ENCODE results near the gene SCAPER. TPM values are rescaled to one million over a fixed set of nuclear protein-coding genes. Genes with fewer than 3 reads are reported as not detected.

Gene SCAPER
- total RNA-seq, 2 donors from 2014 or later: 15.2 to 17.8 TPM

GRCh38 chr15:76668900-76669299, 236.2 kb downstream of the SCAPER start:
- no peak for DNase-seq
- Histone ChIP-seq H3K27ac (no peak overlapping the region), H3K4me1 (no peaks in the 10 kb centered on the region), H3K36me3 (no peaks in the 10 kb centered on the region), H3K4me3 (no peak overlapping the region), H3K9me3 (no peaks in the 10 kb centered on the region), H3K27me3 (no peaks in the 10 kb centered on the region), H3K9ac (ENCODE audit: low read depth in 2 of 2, low read length in 2 of 2) (no peak overlapping the region)
- intact Hi-C loops (cut with DNase I): no loop called here
- TF ChIP-seq, protein P1, sequence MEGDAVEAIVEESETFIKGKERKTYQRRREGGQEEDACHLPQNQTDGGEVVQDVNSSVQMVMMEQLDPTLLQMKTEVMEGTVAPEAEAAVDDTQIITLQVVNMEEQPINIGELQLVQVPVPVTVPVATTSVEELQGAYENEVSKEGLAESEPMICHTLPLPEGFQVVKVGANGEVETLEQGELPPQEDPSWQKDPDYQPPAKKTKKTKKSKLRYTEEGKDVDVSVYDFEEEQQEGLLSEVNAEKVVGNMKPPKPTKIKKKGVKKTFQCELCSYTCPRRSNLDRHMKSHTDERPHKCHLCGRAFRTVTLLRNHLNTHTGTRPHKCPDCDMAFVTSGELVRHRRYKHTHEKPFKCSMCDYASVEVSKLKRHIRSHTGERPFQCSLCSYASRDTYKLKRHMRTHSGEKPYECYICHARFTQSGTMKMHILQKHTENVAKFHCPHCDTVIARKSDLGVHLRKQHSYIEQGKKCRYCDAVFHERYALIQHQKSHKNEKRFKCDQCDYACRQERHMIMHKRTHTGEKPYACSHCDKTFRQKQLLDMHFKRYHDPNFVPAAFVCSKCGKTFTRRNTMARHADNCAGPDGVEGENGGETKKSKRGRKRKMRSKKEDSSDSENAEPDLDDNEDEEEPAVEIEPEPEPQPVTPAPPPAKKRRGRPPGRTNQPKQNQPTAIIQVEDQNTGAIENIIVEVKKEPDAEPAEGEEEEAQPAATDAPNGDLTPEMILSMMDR (IDR thresholded peaks at IDR 0.05): no peak

DNA sequence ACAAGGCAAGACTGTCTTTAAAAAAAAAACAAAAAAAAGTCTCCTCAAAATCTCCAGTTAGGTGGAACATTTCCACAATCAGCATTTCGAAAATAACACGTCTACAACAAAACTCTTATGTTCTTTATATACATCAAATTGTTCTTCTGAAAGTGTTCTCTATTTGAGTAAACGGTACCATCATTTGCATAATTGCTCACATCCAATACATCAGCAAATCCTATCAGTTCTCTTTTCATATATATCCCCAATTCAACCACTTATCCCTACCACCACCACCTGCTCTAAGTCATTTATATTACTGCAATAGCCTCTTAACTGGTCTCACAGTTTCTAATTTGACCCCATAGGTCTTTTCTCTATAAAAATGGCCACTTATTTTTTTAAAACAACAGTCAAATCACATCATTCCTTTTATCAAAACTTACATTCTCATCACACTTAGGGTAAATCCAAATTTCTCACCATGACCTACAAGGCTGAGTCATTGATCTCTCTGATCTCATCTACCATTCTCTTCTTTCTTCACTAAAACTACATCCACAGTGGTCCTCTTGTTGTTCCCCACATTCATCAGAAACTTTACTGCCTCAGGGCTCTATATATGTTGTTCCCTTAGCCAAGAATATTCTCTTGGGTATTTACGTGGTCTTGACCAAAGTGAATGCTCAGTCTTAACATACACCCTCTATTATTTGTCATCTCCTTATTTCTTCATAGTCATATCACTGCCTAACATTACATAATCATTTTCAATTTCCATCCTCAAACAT, 237.0 kb downstream of the SCAPER start:
- H3K27ac ChIP-seq: no peak overlapping the region
- H3K4me3 ChIP-seq: no peak overlapping the region
- no peak for DNase-seq
- no peaks in the 10 kb centered on the region for H3K36me3 ChIP-seq
- TF ChIP-seq, protein P1 (IDR thresholded peaks at IDR 0.05): no peak
- no peaks in the 10 kb centered on the region for H3K4me1 ChIP-seq
- no peaks in the 10 kb centered on the region for H3K9me3 ChIP-seq
- intact Hi-C loops (cut with DNase I): no loop called here
- no peaks in the 10 kb centered on the region for H3K27me3 ChIP-seq
- H3K9ac ChIP-seq (ENCODE audit: low read depth in 2 of 2, low read length in 2 of 2): no peak overlapping the region

DNA sequence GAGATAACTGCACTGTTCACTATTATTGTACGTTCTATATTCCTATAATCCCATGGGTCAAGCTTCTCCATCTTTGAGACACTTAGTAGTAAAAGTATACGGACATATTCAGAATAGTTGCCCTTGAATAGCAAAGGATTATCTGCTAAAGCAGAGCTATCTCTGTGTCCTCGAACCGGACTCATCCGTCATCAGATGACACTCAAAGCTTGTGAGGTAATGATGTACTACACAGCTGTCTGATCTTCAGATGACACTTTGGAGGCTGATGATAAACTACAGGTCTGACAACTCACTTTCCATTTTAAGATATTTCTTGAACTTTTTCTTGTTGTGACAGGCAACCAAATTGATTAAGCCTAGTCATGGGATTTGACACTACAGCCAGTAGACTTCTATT, 240.2 kb downstream of the SCAPER start:
- H3K36me3 ChIP-seq: no peaks in the 10 kb centered on the region
- no peak overlapping the region for H3K27ac ChIP-seq
- intact Hi-C loops (cut with DNase I): no loop called here
- H3K4me1 ChIP-seq: no peaks in the 10 kb centered on the region
- TF ChIP-seq, protein P1 (IDR thresholded peaks at IDR 0.05): no peak
- H3K27me3 ChIP-seq: no peaks in the 10 kb centered on the region
- no peak overlapping the region for H3K4me3 ChIP-seq
- H3K9me3 ChIP-seq: no peaks in the 10 kb centered on the region
- H3K9ac ChIP-seq (ENCODE audit: low read depth in 2 of 2, low read length in 2 of 2): no peak overlapping the region
- no peak for DNase-seq

DNA sequence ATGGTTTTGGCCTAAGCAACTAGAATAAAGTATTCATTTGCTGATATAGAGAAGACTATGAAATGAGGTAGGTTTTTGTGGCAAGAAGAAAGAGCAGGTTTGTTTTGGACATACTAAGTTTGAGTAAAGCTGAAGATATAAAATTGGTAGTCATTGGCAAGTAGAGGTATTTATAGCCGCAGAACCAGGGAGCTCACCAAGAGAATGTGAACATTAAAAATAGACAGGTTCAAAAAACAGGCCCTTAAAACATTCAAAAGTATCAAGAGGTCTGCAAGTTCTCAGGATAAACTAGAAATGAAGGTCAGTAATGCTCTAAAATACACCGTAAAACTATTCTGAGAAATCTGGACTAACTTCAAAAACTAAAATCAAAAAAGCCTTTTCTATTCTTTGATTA, 240.7 kb downstream of the SCAPER start:
- H3K9me3 ChIP-seq: no peaks in the 10 kb centered on the region
- DNase-seq: no peak
- H3K27me3 ChIP-seq: no peaks in the 10 kb centered on the region
- H3K9ac ChIP-seq (ENCODE audit: low read depth in 2 of 2, low read length in 2 of 2): no peak overlapping the region
- TF ChIP-seq, protein P1 (IDR thresholded peaks at IDR 0.05): no peak
- no peaks in the 10 kb centered on the region for H3K36me3 ChIP-seq
- no peak overlapping the region for H3K4me3 ChIP-seq
- no peaks in the 10 kb centered on the region for H3K4me1 ChIP-seq
- intact Hi-C loops (cut with DNase I): no loop called here
- no peak overlapping the region for H3K27ac ChIP-seq

DNA sequence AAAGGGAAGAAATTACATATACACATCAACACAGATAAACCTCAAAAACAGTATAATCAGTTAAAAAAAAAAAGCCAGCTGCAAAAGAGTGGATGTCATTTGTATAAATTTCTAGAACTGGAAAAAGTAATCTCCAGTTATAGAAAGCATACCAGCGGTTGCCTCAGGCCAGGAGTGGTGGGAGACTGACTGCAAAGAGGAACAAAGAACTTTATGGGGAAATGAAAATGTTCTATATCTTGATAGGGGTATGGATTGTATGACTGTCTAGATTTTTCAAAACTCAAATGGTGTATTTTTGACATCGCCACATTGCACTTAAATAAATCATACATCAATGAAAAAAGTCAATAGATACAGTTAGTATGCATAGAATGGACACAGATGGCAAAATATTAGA, 241.6 kb downstream of the SCAPER start:
- Histone ChIP-seq H3K4me3 (no peak overlapping the region), H3K36me3 (no peaks in the 10 kb centered on the region), H3K9ac (ENCODE audit: low read depth in 2 of 2, low read length in 2 of 2) (no peak overlapping the region), H3K27me3 (no peaks in the 10 kb centered on the region), H3K4me1 (no peaks in the 10 kb centered on the region), H3K9me3 (no peaks in the 10 kb centered on the region), H3K27ac (no peak overlapping the region)
- intact Hi-C loops (cut with DNase I): no loop called here
- TF ChIP-seq, protein P1 (IDR thresholded peaks at IDR 0.05): no peak
- no peak for DNase-seq
